Osteoblast (primary cell): ENCODE results near the gene DBI. TPM values are rescaled to one million over a fixed set of nuclear protein-coding genes. Genes with fewer than 3 reads are reported as not detected.

ENCODE experiments used
- DNase-seq: peaks from one replicate; pipeline ENCODE4 v3.0.0; 2011; ENCODE audit warnings: low spot score, mixed read lengths; ENCODE audit not compliant: insufficient read length; ENCODE audit errors: missing footprints
- H2AFZ ChIP-seq: 2 replicates; pipeline ENCODE4 v1.6.0; 2011; ENCODE audit warnings: mild to moderate bottlenecking, low read length
- H3K27ac ChIP-seq: 2 replicates; pipeline ENCODE4 v1.5.1; 2011; ENCODE audit warnings: mild to moderate bottlenecking, low read depth, low read length, moderate library complexity
- H3K27me3 ChIP-seq: 2 replicates; pipeline ENCODE4 v1.6.0; 2012; ENCODE audit warnings: mild to moderate bottlenecking, control low read depth, inconsistent platforms, low read length, moderate library complexity; ENCODE audit not compliant: insufficient read depth
- H3K36me3 ChIP-seq: 2 replicates; pipeline ENCODE4 v1.5.1; 2011; ENCODE audit warnings: mild to moderate bottlenecking, low read length, control low read depth, moderate library complexity; ENCODE audit not compliant: insufficient read depth
- H3K4me1 ChIP-seq: 2 replicates; pipeline ENCODE4 v1.5.1; 2011; ENCODE audit warnings: mild to moderate bottlenecking, low read length, control low read depth, moderate library complexity; ENCODE audit not compliant: insufficient read depth
- H3K4me2 ChIP-seq: 2 replicates; pipeline ENCODE4 v1.6.0; 2011; ENCODE audit warnings: mild to moderate bottlenecking, low read length; ENCODE audit not compliant: insufficient read depth
- H3K4me3 ChIP-seq: fragments of 200-600 bp; sonication (generic); 3 replicates; pipeline ENCODE4 v1.5.1; 2012; ENCODE audit warnings: mild to moderate bottlenecking, low read length, inconsistent platforms; ENCODE audit not compliant: insufficient read depth
- H3K79me2 ChIP-seq: 2 replicates; pipeline ENCODE4 v1.6.0; 2012; ENCODE audit warnings: mild to moderate bottlenecking, low read length, control low read depth, inconsistent platforms; ENCODE audit not compliant: insufficient read depth
- H3K9me3 ChIP-seq: 2 replicates; pipeline ENCODE4 v1.5.1; 2011; ENCODE audit warnings: low read depth, low read length, control low read depth
- H4K20me1 ChIP-seq: 2 replicates; pipeline ENCODE4 v1.6.0; 2012; ENCODE audit warnings: mild to moderate bottlenecking, low read length, control low read depth; ENCODE audit not compliant: insufficient read depth
- total RNA-seq: library from RNA; depleted of rRNA; stranded (reverse); fragments of >200 nt; gene quantifications from 2 replicates; pipeline ENCODE4 v1.2.3, GENCODE V29; 2012
- TF ChIP-seq, protein P1 (sequence below): IDR thresholded peaks from 2 replicates; pipeline ENCODE4 v1.5.1; 2011; ENCODE audit warnings: mild to moderate bottlenecking, low read depth, low read length, moderate library complexity; ENCODE audit errors: extremely low read depth

Gene DBI
- total RNA-seq, 1 donor, result 65.1 TPM

DNA sequence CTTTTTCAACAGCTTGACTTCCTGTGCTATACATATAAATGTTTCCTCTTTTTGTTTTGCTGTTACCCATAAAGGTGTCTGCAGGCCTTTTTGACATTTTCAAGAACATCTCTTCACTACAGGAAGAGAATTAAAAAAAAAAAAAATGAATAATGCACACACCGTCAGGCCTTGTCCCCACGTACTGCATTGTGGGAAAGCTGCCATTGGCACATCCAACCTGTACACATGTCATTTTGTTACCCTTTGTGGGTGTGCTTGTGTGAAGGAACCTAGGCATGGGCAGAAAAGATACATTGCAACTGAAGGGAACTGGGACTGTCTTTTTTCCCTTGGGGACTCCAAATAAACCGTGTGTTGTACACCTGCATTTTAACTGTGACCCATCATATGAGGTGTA is 48.1 kb downstream of the DBI start:
- TF ChIP-seq, protein P1, sequence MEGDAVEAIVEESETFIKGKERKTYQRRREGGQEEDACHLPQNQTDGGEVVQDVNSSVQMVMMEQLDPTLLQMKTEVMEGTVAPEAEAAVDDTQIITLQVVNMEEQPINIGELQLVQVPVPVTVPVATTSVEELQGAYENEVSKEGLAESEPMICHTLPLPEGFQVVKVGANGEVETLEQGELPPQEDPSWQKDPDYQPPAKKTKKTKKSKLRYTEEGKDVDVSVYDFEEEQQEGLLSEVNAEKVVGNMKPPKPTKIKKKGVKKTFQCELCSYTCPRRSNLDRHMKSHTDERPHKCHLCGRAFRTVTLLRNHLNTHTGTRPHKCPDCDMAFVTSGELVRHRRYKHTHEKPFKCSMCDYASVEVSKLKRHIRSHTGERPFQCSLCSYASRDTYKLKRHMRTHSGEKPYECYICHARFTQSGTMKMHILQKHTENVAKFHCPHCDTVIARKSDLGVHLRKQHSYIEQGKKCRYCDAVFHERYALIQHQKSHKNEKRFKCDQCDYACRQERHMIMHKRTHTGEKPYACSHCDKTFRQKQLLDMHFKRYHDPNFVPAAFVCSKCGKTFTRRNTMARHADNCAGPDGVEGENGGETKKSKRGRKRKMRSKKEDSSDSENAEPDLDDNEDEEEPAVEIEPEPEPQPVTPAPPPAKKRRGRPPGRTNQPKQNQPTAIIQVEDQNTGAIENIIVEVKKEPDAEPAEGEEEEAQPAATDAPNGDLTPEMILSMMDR, result no peak
- Histone ChIP-seq H3K9me3 (no peaks in the 10 kb centered on the region), H3K36me3 (no peaks in the 10 kb centered on the region), H4K20me1 (no peaks in the 10 kb centered on the region), H3K4me2 (no peak overlapping the region), H3K79me2 (no peaks in the 10 kb centered on the region), H2AFZ (no peak overlapping the region), H3K4me3 (no peak overlapping the region), H3K27ac (no peak overlapping the region), H3K27me3 (peaks cover 28% of the 10 kb centered on the region), H3K4me1 (peaks cover 15% of the 10 kb centered on the region)
- no peak for DNase-seq

DNA sequence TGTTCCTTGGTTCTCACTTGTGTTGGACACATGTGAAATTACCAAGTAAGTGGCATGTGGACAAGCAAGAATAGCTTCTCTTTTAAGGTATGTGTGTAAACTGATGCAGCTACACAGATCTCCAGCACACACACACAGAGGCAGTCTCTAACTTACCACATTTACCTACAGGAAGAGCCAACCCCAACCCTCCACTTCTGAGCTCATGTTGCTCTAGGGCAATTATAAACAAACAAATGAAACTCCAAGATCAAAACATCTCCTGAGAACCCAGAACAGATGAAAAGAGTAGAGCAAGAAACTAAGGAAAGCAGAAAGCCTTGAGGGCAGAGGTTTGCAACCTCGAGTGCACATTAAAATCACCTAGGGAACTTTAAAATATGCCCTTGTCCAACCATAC is 48.9 kb downstream of the DBI start:
- no peak overlapping the region for H2AFZ ChIP-seq
- no peak overlapping the region for H3K4me3 ChIP-seq
- TF ChIP-seq, protein P1, result no peak
- H3K27ac ChIP-seq, result no peak overlapping the region
- H4K20me1 ChIP-seq, result no peaks in the 10 kb centered on the region
- no peaks in the 10 kb centered on the region for H3K9me3 ChIP-seq
- no peaks in the 10 kb centered on the region for H3K36me3 ChIP-seq
- no peaks in the 10 kb centered on the region for H3K79me2 ChIP-seq
- no peak overlapping the region for H3K4me2 ChIP-seq
- peaks cover 15% of the 10 kb centered on the region for H3K4me1 ChIP-seq
- H3K27me3 ChIP-seq, result peaks cover 31% of the 10 kb centered on the region
- no peak for DNase-seq

DNA sequence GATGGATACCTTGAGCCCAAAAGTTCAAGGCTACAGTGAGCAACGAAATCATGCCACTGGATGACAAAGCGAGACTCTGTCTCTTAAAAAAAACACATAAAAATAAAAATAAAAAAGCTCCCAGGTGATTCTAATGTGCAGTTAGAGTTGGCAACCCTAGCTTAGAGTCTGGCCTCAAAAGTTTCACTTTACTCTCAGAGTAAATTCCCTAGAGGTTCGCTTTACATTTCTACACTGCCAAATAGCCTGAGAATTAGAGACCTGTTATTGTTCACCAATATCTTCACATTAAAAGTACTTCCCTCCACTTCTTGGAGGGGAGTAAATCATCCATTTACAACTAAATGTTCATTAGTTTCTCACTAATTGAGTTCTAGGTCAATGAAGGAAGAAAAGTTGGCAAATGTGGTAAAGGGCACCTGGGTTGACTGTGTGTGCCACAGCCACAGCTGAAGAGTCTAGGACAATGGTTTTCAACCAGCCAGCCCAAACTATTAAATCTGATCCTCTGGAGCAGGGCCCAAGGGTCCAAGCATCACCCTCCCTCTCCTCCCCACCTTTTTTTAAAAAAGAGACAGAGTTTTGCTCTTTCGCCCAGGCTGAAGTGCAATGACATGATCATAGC is 49.6 kb downstream of the DBI start:
- H3K9me3 ChIP-seq, result peaks cover 3% of the 10 kb centered on the region
- H4K20me1 ChIP-seq, result no peaks in the 10 kb centered on the region
- TF ChIP-seq, protein P1, result no peak
- no peaks in the 10 kb centered on the region for H3K36me3 ChIP-seq
- H3K4me2 ChIP-seq, result no peak overlapping the region
- H2AFZ ChIP-seq, result no peak overlapping the region
- DNase-seq, result no peak
- peaks cover 28% of the 10 kb centered on the region for H3K27me3 ChIP-seq
- H3K79me2 ChIP-seq, result no peaks in the 10 kb centered on the region
- no peak overlapping the region for H3K4me3 ChIP-seq
- peaks cover 15% of the 10 kb centered on the region for H3K4me1 ChIP-seq
- H3K27ac ChIP-seq, result no peak overlapping the region

DNA sequence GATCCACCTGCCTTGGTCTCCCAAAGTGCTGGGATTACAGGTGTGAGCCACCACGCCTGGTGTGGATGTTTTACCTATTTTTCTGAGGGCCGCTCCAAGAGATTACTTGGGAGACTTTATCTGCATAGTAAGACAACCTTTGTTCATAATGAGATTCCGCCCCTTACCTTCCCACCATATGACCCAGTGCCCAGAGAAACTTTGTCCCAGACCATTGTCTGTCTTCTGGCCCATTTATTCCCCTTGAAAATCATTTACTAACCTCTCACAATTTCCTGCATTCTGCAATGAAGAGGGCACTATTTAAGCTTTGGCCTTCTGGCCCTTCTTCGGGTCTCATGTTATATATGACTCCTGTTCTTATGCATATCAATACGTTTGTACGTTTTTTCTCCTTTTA is 51.1 kb downstream of the DBI start:
- Histone ChIP-seq H3K36me3 (no peaks in the 10 kb centered on the region), H3K4me2 (no peak overlapping the region), H3K4me3 (no peak overlapping the region), H3K79me2 (no peaks in the 10 kb centered on the region), H3K27me3 (peaks cover 31% of the 10 kb centered on the region), H3K27ac (no peak overlapping the region), H4K20me1 (no peaks in the 10 kb centered on the region), H3K9me3 (peaks cover 3% of the 10 kb centered on the region), H2AFZ (no peak overlapping the region), H3K4me1 (peaks cover 15% of the 10 kb centered on the region)
- TF ChIP-seq, protein P1, result no peak
- DNase-seq, result no peak
